Activated CD4-positive, alpha-beta T cell treated with anti-CD3 and anti-CD28 coated beads, Interleukin-2, amount 50 U/mL, for 48 hours (primary cell): Measurements from ENCODE around the gene ESR2.

ENCODE experiments used
- DNase-seq, 2 experiments: peaks; one replicate each; pipeline ENCODE4 v3.0.0-alpha.2; 2020

The ESR2 gene

DNA sequence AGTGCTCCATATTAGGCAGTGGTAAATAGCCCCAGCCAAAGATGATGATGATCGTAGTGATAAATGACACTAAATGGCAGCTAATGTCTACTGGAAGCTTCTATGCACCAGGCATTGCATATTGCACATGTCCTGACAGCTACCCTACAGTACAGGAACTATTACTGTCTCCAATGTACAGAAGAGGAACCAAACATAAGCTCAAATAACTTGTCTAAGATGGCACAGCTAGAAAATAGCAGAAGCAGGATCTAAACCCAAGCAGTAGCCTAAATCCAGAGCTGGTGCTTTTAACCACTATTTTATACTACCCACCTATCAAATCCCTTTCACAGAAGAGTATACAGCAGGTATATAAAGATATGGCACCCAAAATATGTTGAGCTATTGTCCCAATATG is 28.9 kb downstream of the ESR2 start:
- DNase-seq: no peak

DNA sequence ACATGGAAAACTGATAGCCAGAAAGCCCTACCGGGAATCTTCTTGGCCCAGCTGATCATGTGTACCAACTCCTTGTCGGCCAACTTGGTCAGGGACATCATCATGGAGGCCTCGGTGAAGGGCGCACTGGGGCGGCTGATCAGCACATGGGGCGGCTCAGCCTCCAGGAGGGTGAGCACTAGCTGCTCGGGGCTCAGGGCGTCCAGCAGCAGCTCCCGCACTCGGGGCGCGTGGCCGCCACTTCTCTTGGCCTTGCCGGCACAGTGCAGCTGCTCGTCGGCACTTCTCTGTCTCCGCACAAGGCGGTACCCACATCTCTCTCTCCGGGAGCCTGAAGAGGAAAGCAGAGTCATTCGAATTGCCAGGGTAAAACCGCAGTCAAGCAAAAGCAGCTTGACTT is 33.8 kb downstream of the ESR2 start:
- DNase-seq: no peak

- DNase-seq: no peak
Measured at GRCh38 chr14:64255756-64256155, 38.4 kb downstream of the ESR2 start.

GRCh38 chr14:64253672-64254071 is 40.5 kb downstream of the ESR2 start:
- DNase-seq: no peak

- DNase-seq: no peak
Measured at GRCh38 chr14:64249363-64249762, 44.8 kb downstream of the ESR2 start.

- DNase-seq: no peak
Measured at GRCh38 chr14:64248689-64249088, 45.5 kb downstream of the ESR2 start.

GRCh38 chr14:64247195-64247594 is 47.0 kb downstream of the ESR2 start:
- no peak for DNase-seq

GRCh38 chr14:64246688-64247087 is 47.5 kb downstream of the ESR2 start:
- DNase-seq: no peak

- DNase-seq: no peak
Measured at GRCh38 chr14:64245491-64245890, 48.7 kb downstream of the ESR2 start.

DNA sequence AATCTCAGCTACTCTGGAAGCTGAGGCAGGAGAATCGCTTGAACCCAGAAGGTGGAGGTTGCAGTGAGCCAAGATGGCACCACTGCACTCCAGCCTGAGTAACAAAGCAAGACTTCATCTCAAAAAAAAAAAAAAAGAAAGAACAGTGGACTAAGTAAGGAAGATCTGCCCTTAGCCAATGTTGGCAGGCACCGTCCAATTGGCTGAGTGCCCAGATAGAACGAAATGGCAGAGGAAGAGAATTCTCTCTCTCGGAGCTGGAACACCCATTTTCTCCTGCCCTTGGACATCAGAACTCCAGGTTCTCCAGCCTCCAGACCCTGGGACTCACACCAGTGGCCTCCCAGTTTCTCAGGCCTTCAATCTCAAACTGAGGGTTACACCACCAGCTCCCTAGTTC is 49.9 kb downstream of the ESR2 start:
- DNase-seq: no peak

- no peak for DNase-seq
Measured at GRCh38 chr14:64238631-64239030, 55.5 kb downstream of the ESR2 start.

DNA sequence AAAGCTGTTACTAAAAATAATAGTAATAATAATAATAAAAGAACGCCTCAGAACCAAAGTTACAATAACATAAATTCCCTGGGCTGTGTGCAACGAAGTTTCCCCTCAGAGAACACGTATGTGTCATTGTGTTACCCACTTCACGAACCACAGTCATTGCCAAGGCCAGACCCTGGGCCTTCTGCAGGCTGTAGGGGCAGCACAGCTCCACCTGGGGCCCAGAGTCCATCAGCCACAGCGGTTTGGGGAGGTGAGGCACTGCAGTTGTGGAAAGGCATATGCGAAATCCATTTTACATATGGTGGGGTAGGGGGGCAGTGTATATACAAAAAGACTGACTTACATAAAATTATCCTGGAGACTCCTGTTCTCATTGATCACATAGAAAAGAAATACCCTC is 56.1 kb downstream of the ESR2 start:
- DNase-seq: no peak

DNA sequence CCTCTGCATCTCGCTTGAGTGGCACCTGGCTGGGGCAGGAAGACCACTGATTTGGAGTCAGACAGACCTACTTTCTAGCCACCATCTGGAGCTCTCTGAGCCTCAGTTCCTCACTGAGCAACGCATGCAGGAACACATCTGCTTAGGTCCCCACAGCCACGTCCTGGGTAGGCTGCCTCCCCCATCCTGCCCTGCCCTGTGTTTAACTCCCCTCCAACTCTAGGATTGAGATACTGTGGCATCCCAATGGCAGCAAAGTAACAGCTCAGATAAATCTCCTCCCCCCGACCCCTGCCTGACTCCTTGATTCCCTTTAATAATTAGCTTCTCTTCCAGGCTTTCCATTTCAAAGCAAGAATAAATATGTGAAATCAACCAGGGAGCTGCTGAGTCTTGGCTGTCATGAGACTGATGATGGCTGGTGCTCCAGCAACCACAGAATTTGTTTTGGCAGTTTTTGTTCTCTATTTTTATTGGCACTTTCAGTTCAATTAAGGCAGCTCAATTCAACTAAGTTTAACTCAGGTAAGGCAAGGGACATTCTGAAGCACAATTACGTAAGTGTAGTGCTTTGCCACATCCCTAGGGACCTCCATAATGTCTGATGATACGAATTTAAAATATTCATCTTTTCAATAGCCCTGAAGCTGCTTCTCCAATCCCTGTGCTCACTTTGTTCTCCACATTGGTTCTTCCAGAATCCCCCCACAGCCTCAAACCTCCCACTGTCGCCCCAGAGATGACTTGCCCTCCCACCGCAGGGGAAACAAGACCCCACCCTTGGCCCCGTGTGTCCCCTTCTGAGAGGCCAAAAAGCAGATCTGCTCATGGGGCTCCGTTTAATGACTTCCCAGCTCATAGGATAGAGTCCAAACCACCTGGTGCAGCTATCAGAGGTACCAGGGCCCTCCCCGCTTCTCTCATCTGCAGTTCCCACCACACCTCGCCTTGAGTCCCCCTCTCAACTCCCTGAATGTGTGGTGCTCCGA is 58.2 kb downstream of the ESR2 start:
- no peak for DNase-seq

GRCh38 chr14:64234877-64235651 is 59.1 kb downstream of the ESR2 start:
- no peak for DNase-seq

DNA sequence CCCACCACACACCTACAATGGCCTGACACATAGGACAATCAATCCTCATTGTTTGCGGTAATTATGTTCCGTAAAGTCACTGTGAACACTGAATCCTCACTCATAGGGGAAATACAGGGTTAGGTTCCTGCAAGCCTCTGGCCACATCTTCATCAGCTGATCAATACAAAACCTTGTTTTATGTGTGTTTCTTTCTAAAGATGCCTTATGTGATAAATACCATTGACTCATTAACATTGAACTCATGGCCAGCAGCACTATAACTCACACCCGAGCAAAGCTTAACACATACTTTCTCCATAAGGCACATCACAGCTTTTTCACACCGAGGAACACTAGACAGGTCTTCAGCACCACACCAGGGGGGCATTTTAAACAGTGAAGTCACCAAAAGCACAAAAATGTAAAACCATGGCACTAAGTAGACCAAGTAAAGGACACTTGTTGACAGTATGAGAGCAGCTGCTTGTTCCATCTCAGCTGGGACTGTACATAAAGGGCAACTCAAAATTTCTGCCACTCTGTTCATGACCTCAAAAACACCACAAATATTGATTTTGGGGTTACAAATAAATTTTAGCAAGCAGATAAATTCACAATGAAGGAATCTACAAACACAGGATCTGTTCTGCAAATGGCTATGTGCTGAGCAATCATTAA is 60.5 kb downstream of the ESR2 start:
- DNase-seq: no peak

DNA sequence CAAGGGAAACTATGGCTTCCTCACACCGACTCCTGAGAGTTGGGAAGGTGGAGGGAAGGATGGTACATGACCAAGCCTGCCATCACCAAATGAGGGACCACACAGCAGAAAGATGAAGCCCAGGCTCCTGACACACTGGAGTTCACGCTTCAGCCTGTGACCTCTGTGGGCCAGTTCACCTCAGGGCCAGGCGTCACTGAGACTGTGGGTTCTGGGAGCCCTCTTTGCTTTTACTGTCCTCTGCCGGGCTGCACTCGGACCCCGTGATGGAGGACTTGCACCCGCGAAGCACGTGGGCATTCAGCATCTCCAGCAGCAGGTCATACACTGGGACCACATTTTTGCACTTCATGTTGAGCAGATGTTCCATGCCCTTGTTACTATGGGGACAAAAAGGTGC is 61.2 kb downstream of the ESR2 start:
- peak in 1 of 2 experiments; percentile 7 for DNase-seq

GRCh38 chr14:64232095-64232838 is 61.9 kb downstream of the ESR2 start:
- peak; percentile 23 to 42 for DNase-seq

DNA sequence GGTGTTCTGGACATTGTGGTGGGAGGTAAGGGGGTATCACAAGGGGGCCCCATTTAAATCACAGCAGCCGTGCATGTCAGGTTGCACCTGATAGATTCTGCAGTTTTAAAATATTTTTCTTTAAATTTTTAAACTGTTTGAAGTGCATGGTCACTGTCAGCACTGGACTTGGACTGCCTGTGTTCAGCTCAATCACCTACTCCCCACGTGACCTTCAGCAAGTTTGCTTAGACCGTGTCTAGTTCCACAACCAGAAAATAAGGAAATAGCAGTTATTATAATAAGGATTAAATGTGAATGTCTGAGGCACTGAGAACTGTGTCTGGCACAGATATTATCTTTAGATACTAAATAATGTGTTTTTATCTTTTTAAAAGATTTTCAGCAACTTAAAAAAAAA is 64.7 kb downstream of the ESR2 start:
- DNase-seq: no peak

- DNase-seq: no peak
Measured at GRCh38 chr14:64227856-64228255, 66.3 kb downstream of the ESR2 start.

GRCh38 chr14:64225151-64225757 is 68.9 kb downstream of the ESR2 start:
- DNase-seq: no peak

- no peak for DNase-seq
Measured at GRCh38 chr14:64221391-64222003, 72.7 kb downstream of the ESR2 start.

- DNase-seq: no peak
Measured at GRCh38 chr14:64220466-64220865, 73.7 kb downstream of the ESR2 start.
